ENCODE results near the gene LSP1.

LSP1 gene

GRCh38 chr11:1890856-1891830 lies 38.3 kb downstream of the LSP1 start:
- peak; percentile 9 for DNase-seq (ENCODE audit: low spot score)

- DNase-seq (ENCODE audit: low spot score), result no peak
These were observed 38.9 kb downstream of the LSP1 start, which contains the start of gene PRR33 for GRCh38 chr11:1891831-1892115. PRR33 (minus strand) TSS chr11:1891895; CDS start chr11:1890584, 1,311 bp downstream.

DNA sequence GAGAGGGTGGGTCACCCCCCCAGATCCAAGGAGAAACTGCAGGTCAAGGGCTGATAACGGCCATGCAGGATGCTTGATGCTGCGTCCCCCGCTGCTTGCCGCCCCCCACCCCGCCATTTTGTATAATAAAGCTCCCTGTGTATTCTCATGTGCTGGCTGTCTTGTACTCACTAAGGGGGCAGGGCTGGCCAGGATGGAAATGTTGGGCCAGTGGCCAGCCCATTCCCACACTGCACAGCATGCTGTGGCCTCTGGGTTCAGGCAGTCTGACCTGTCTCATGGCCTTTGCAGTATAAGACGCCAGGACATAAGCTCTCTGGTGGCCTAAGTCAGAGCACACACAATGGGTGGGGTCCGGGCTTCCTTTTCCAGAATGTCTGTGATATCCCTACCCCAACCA lies 39.2 kb downstream of the LSP1 start:
- DNase-seq (ENCODE audit: low spot score), result no peak

DNA sequence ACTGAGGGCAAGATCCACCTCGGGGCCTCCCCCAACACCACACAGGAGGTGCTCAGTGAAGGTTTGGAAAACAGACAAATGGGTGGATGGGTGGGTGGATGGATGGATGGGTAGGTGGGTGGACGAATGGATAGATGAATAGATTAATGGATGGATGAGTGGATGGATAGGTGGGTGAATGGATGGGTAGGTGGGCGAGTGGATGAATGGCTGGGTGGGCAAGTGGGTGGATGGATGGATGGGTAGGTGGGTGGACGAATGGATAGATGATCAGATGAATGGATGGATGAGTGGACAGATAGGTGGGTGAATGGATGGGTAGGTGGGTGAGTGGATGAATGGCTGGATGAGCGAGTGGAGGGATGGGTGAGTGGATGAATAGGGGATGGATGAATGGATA lies 39.7 kb downstream of the LSP1 start:
- DNase-seq (ENCODE audit: low spot score), result no peak

- no peak for DNase-seq (ENCODE audit: low spot score)
These were observed 40.9 kb downstream of the LSP1 start for GRCh38 chr11:1893581-1894359.

DNA sequence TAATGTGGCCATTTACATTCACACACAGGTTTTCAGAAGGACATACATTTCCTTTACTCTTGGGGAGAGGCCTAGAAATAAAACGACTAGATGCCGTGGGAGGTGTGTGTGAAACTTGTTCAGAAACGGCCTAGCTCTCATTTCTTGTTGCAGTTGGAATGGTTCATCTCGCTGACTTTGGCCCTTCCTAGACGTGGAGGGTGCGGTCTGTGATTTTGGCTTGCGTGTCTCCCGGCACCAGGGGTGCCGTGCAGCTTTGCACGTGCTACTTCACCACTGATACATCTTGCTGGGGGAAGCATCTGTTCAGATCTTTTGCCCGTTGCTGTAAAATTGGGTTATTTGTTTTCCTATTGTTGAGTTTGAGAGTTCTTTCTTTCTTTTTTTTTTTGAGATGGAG lies 41.9 kb downstream of the LSP1 start:
- DNase-seq (ENCODE audit: low spot score), result no peak

GRCh38 chr11:1896468-1896867 lies 43.6 kb downstream of the LSP1 start:
- DNase-seq (ENCODE audit: low spot score), result no peak

GRCh38 chr11:1896923-1897322 lies 44.0 kb downstream of the LSP1 start:
- no peak for DNase-seq (ENCODE audit: low spot score)

DNA sequence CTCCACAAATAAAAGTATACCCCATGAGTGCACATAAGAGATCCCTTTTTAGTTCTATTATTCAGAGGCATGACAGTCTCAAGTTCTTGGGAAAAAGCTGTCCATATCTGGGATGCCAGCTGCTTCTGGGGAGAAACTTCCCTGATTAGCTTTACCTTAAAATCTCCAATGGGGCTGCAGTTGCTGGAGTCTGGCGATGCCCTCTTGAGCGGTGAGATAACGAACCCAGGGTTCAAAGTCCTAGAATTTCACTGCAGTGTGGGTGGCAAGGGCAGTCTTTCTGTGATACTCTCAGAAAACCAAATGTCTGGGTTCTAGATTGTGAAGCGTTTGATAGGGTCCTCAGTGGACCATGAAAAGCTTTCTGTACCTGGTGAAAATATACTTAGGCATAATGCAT lies 46.2 kb downstream of the LSP1 start:
- DNase-seq (ENCODE audit: low spot score), result no peak

DNA sequence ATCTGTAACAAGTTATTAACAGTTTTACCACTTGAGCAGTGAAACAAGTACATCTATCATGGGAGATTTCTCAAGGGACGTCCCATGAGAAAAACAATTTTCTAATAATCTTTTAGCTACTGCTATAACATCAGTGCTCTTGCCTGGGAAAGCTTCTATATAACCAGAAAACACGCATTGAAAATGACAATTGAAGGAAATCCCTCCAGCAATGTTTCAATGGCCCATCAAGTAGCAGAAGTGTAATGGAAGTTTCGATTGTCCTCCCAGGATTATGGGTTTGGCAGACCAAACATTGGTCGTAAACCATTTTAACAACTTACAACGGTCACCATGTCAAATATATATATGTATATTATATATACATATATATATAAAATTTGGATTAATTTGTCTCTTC lies 46.8 kb downstream of the LSP1 start:
- DNase-seq (ENCODE audit: low spot score), result no peak

GRCh38 chr11:1906181-1906580 lies 53.3 kb downstream of the LSP1 start:
- DNase-seq (ENCODE audit: low spot score), result no peak

- peak; percentile 7 for DNase-seq (ENCODE audit: low spot score)
These were observed 53.9 kb downstream of the LSP1 start for GRCh38 chr11:1906611-1907423.

GRCh38 chr11:1908618-1909017 lies 55.7 kb downstream of the LSP1 start:
- no peak for DNase-seq (ENCODE audit: low spot score)

- no peak for DNase-seq (ENCODE audit: low spot score)
These were observed 56.6 kb downstream of the LSP1 start for GRCh38 chr11:1909524-1909923.

DNA sequence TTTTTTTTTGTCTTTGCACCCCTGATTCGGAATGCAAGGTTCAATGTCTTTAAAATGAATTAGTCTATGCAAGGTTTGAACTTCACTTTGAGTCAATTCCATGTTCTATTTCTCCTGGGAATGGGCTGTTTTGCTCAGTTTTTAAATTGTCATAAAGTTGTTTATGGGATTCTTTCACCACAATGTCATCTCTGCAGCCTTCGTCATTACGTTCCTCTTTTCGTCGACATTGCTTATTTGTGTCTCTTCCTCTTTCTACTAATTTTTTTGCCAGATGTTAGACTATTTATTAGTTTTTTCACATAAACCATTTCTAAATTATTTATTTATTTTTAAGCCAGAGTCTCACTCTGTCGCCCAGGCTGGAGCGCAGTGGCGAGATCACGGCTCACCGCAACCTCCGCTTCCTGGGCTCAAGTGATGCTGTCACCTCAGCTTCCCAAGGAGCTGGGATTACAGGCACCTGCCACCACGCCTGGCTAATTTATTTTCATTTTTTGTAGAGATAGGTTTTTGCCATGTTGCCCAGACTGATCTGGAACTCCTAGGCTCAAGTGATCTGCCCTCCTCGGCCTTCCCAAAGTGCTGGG lies 59.5 kb downstream of the LSP1 start:
- no peak for DNase-seq (ENCODE audit: low spot score)

GRCh38 chr11:1913271-1914060 lies 60.6 kb downstream of the LSP1 start:
- peak; percentile 6 for DNase-seq (ENCODE audit: low spot score)

GRCh38 chr11:1915795-1916131 lies 62.9 kb downstream of the LSP1 start:
- DNase-seq (ENCODE audit: low spot score), result no peak

- peak; percentile 9 for DNase-seq (ENCODE audit: low spot score)
These were observed 63.5 kb downstream of the LSP1 start for GRCh38 chr11:1916132-1916985.

DNA sequence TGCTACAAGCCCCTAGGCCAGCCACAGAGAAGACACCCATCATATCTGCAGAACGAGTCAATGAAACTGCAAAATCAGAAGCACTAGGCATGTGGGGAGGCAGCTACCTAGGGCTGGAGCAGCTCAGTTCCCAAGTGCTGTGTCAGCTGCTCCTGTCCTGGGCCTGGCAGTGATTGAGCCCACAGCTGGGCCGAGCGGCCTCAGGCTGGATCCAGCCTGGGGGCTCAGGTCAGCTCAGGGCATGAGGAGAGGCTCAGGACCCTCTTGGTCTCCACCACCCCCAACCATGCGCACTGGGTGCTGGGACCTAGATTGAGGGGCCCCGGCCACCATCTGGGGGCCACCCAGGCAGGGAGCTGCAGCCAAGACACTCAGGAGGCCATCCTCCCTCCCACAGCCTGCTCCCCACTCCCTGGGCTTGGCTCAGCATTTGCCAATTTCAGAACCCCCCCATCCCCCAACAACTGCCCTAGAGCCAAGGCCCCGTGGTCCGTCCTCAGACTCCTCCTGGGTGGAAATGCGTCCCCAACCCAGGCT lies 64.2 kb downstream of the LSP1 start:
- peak; percentile 8 for DNase-seq (ENCODE audit: low spot score)

Data from AG20443 (cell line).